Subcutaneous abdominal adipose tissue (tissue), 5 donors: ENCODE data around the gene CLVS2.

Experiments
- H3K27ac ChIP-seq: one replicate; pipeline ENCODE4 v1.7.0; 2013; ENCODE audit warnings: low read depth, mild to moderate bottlenecking, inconsistent platforms, low read length, moderate library complexity
- H3K27me3 ChIP-seq, 5 donors: one replicate each; pipeline ENCODE4 v1.7.0; 2013; ENCODE audit warnings: low read length in 5 of 5, inconsistent platforms in 1 of 5; ENCODE audit not compliant: control insufficient read depth in 5 of 5, insufficient read depth in 4 of 5
- H3K36me3 ChIP-seq, 5 donors: one replicate each; pipeline ENCODE4 v1.7.0; 2013; ENCODE audit warnings: low read length in 5 of 5; ENCODE audit not compliant: control insufficient read depth in 5 of 5, insufficient read depth in 5 of 5
- H3K4me1 ChIP-seq, 5 donors: one replicate each; pipeline ENCODE4 v1.7.0; 2013; ENCODE audit warnings: low read length in 5 of 5, mild to moderate bottlenecking in 3 of 5, moderate library complexity in 1 of 5; ENCODE audit not compliant: control insufficient read depth in 5 of 5, insufficient read depth in 5 of 5
- H3K4me3 ChIP-seq, 5 donors: one replicate each; pipeline ENCODE4 v1.7.0; 2013; ENCODE audit warnings: low read length in 5 of 5, low read depth in 1 of 5
- H3K9ac ChIP-seq, 5 donors: one replicate each; pipeline ENCODE4 v1.7.0; 2013; ENCODE audit warnings: low read length in 5 of 5, mild to moderate bottlenecking in 4 of 5, moderate library complexity in 3 of 5
- H3K9me3 ChIP-seq, 5 donors: one replicate each; pipeline ENCODE4 v1.7.0; 2013; ENCODE audit warnings: low read length in 5 of 5; ENCODE audit not compliant: control insufficient read depth in 5 of 5
- donor health status: healthy.
- donor health status: healthy.
- donor health status: healthy.
- donor health status: healthy.
- donor health status: healthy.

Gene CLVS2

DNA sequence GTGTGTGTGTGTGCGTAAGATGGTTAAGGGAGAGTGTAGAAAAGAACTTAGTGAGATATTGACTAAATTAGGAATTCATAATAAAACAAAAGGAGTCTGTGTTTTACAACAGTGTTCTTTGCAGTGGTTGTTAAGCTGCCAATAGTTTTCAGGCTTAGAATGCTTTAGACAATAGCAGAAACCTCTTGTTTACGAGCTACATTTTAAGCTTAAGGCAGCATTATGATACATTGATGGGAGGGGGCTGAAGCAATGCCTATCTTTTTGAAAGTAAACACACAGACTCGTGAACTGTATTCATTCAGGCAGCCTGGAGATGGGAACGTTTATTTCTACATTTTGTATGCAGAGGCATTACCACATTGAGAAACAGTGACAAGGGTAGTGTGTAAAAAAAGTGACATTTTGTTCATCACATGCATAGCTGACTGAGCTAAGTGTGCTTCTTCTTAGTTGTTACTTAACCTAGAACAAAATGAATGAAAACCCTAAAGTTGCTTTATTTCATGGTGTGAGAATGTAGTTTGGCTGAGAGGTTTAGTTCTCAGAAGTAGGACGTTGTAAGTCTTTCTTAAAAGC, 21.2 kb downstream of the CLVS2 start:
- H3K9me3 ChIP-seq = no peaks in the 10 kb centered on the region
- no peak overlapping the region for H3K27ac ChIP-seq
- H3K9ac ChIP-seq = no peak overlapping the region
- no peaks in the 10 kb centered on the region for H3K36me3 ChIP-seq
- H3K4me3 ChIP-seq = no peak overlapping the region
- no peaks in the 10 kb centered on the region for H3K4me1 ChIP-seq
- no peaks in the 10 kb centered on the region for H3K27me3 ChIP-seq

DNA sequence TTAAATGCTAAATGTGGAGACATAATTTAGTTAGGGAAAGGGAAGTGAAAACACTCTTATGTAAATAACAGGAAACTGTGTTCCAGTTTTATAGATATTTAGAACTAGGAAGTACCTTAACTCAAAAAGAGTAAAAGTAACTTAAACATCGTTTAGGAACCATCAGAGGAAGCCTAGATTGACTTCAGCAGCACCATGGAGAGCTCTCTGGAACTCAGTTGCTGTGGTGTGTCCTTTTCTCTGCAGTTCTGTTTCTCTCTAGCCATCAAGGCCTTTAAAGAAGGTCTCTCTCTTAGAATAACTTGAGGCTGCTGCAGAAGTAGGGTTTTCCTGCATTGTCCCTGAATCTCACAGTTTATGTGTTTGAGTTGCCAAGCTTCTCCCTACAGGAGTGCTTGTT, 26.9 kb downstream of the CLVS2 start:
- no peaks in the 10 kb centered on the region for H3K9me3 ChIP-seq
- H3K4me1 ChIP-seq = no peaks in the 10 kb centered on the region
- no peaks in the 10 kb centered on the region for H3K27me3 ChIP-seq
- no peak overlapping the region for H3K4me3 ChIP-seq
- no peak overlapping the region for H3K27ac ChIP-seq
- H3K36me3 ChIP-seq = no peaks in the 10 kb centered on the region
- H3K9ac ChIP-seq = no peak overlapping the region

DNA sequence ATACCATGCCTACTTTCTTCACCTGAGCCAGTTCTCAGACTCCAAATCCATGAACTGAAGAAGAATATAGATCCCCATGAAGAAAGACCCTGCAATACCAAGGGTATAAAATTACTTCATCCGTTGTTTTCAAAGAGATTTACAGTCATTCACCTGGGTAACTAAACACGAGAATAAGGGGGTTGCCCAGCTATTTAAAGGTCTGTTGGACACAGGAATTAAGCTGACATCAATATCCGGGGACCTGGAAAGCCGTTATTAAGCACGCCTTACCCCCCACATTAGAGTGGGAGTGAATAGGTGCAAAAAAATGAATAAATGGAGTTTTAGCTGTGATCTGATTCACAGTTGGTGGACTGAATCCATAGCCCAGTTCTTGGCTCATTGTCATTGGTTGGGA, 28.9 kb downstream of the CLVS2 start:
- Histone ChIP-seq H3K4me1 (no peaks in the 10 kb centered on the region), H3K9ac (no peak overlapping the region), H3K27me3 (no peaks in the 10 kb centered on the region), H3K9me3 (no peaks in the 10 kb centered on the region), H3K4me3 (no peak overlapping the region), H3K36me3 (no peaks in the 10 kb centered on the region), H3K27ac (no peak overlapping the region)

DNA sequence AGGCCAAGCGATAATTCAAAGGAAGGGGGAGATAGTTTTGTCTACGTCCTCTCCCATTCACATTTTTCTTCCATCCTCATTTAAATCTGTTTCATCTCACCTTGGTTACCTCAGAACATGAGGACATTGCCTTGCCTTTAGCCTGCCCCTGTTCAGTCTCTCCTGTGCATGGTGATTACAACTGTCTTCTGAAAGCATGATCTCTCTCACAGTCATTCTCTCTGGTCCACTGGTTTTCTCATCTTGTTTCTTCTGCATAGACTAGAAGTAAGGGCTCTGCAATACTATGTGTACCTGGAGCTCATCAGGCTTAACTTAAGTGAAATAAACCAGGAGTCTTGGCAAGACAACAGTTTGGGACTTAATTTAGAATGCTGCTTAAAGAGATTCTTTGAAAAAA, 31.4 kb downstream of the CLVS2 start:
- no peak overlapping the region for H3K4me3 ChIP-seq
- H3K9ac ChIP-seq = no peak overlapping the region
- H3K4me1 ChIP-seq = no peaks in the 10 kb centered on the region
- no peaks in the 10 kb centered on the region for H3K36me3 ChIP-seq
- no peaks in the 10 kb centered on the region for H3K27me3 ChIP-seq
- H3K27ac ChIP-seq = no peak overlapping the region
- no peaks in the 10 kb centered on the region for H3K9me3 ChIP-seq

DNA sequence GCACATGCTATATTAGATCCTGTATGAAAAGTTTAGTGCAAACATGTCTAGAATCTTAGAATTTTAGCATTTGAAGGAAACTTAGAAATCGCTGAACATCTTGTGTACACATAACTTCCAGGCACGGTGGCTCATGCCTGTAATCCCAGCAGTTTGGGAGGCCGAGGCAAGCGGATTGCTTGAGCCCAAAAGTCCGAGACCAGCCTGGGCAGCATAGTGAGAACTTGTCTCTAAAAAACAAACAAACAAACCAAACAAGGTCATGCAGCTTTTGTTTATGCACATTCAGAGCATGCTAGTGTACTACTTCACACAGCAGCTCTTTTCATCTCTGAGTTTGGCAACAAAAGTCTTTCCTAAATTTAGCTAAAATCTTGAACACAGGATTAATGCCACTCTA, 32.2 kb downstream of the CLVS2 start:
- Histone ChIP-seq H3K27ac (no peak overlapping the region), H3K9ac (no peak overlapping the region), H3K4me1 (no peaks in the 10 kb centered on the region), H3K36me3 (no peaks in the 10 kb centered on the region), H3K9me3 (no peaks in the 10 kb centered on the region), H3K27me3 (no peaks in the 10 kb centered on the region), H3K4me3 (no peak overlapping the region)

DNA sequence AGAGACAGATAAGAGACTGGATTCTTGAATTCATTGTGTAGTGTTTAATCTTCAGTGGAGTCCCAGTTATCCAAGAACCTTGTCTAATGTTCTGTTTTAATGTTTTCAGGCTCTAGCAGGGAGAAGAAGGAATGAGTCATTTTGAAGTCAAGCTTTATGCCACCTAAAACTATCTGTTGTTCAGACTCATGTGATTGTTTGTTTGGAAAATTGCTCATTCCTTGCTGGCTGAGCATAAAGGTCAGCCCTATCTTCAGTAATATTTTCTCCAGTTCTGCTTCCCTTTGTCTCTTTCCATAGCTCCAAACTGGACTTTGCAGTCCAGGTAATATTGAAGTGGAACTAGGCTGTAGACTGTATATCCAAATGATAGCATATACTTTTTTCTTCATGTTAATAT, 34.2 kb downstream of the CLVS2 start:
- no peak overlapping the region for H3K9ac ChIP-seq
- no peak overlapping the region for H3K27ac ChIP-seq
- H3K9me3 ChIP-seq = no peaks in the 10 kb centered on the region
- no peaks in the 10 kb centered on the region for H3K27me3 ChIP-seq
- no peak overlapping the region for H3K4me3 ChIP-seq
- H3K36me3 ChIP-seq = no peaks in the 10 kb centered on the region
- no peaks in the 10 kb centered on the region for H3K4me1 ChIP-seq

DNA sequence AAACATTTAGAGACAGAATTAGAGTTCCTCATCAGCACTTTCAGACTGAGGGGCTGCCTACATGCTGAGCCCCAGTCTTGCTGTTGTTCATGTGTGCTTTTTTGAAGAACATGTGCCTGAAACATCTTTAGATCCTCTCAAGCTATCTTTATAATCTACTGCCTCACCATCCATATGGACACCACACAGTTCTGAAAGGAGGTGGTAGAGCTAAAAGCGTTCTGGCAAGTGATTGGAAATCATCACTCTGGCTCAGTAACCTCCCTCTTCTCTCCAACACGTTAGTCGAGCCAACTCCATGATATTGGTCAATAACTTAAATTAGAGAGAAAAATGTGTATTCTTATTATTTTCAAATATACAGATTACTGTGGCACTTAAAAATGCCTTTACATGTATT, 40.6 kb downstream of the CLVS2 start:
- Histone ChIP-seq H3K27ac (no peak overlapping the region), H3K9me3 (no peaks in the 10 kb centered on the region), H3K9ac (no peak overlapping the region), H3K27me3 (no peaks in the 10 kb centered on the region), H3K4me1 (no peaks in the 10 kb centered on the region), H3K36me3 (no peaks in the 10 kb centered on the region), H3K4me3 (no peak overlapping the region)

DNA sequence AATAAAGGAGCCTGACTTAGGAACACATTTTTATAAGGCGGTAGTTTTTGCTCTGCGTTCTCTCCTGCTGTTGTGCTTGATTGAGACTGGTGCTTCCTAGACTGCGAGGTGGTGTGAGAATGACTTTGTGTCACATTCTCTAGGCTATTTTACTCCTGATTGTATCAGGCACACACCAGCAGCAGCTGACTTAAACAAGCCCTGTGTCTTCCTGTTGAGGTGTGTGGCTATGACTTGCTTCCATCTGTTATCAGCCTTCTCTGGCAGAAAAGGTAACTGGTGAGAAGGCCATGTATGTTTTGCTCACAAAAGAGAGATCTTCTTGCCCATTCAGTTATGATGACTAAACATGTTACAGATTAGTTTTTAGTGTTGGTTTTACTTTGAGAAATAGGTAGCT, 43.4 kb downstream of the CLVS2 start:
- H3K4me1 ChIP-seq = no peaks in the 10 kb centered on the region
- no peaks in the 10 kb centered on the region for H3K27me3 ChIP-seq
- no peak overlapping the region for H3K9ac ChIP-seq
- no peak overlapping the region for H3K4me3 ChIP-seq
- H3K36me3 ChIP-seq = no peaks in the 10 kb centered on the region
- H3K27ac ChIP-seq = no peak overlapping the region
- H3K9me3 ChIP-seq = no peaks in the 10 kb centered on the region

DNA sequence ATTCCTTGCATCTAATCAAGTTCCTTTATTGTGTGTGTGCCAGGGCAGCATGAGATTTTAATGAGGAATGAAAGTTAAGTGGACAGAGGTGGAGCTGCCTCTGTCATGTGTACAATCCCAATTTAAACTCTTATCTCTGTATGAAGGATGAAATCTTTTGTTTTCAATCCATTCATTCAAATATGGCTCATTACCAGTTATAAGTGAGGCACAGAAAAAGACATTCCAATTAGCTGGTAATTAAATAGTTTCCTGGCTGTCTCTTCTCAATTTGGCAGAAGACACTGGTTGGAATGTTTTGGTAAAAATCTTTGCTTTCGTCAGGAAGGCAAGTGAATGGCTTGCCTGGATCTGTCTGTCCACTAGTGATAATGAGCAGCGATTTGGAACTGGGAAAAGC, 46.4 kb downstream of the CLVS2 start:
- H3K27ac ChIP-seq = no peak overlapping the region
- H3K9me3 ChIP-seq = no peaks in the 10 kb centered on the region
- no peaks in the 10 kb centered on the region for H3K36me3 ChIP-seq
- H3K27me3 ChIP-seq = no peaks in the 10 kb centered on the region
- H3K9ac ChIP-seq = no peak overlapping the region
- H3K4me3 ChIP-seq = no peak overlapping the region
- H3K4me1 ChIP-seq = no peaks in the 10 kb centered on the region

DNA sequence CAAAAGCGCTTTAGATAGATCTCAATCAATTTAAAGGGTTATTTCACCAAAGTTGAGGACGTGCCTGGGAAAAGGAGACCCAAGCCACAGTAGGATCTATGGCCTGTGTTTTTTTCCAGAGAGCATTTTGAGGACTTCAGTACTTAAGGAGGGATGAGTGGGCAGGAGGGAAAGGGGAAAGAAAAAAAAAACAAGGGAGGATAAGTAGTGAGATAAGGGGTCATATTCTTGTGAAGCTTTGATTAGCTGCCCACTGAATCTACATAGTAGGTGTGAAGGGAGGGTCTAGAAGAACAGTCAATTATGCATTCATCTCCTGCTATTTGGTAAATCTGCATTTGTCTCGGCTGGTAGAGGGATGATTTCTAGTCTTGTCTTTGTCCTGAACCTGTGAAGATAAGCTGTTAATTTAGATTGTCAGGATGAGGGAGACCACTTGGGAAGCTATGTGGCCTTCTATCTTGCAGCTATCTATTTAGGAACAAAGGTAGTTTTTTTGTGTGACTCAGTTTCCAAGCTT, 48.4 kb downstream of the CLVS2 start:
- no peaks in the 10 kb centered on the region for H3K9me3 ChIP-seq
- H3K27ac ChIP-seq = no peak overlapping the region
- no peak overlapping the region for H3K4me3 ChIP-seq
- no peaks in the 10 kb centered on the region for H3K36me3 ChIP-seq
- no peaks in the 10 kb centered on the region for H3K27me3 ChIP-seq
- H3K9ac ChIP-seq = no peak overlapping the region
- H3K4me1 ChIP-seq = no peaks in the 10 kb centered on the region
